Esophagus (tissue), 2 donors: ENCODE measurements around the gene SLC4A4. TPM values are rescaled to one million over a fixed set of nuclear protein-coding genes. Genes with fewer than 3 reads are reported as not detected.

Experiments used
- H3K27ac ChIP-seq, 2 donors: one replicate each; pipeline ENCODE4 v1.5.1; 2013; ENCODE audit warnings: low read depth in 2 of 2, mild to moderate bottlenecking in 2 of 2, inconsistent platforms in 1 of 2, low read length in 1 of 2, moderate library complexity in 1 of 2
- H3K27me3 ChIP-seq, 2 donors: one replicate each; pipeline ENCODE4 v1.6.1; 2013; ENCODE audit warnings: low read length in 2 of 2, control low read depth in 1 of 2, mild to moderate bottlenecking in 1 of 2; ENCODE audit not compliant: insufficient read depth in 2 of 2, control insufficient read depth in 1 of 2
- H3K36me3 ChIP-seq, 2 donors: one replicate each; pipeline ENCODE4 v1.6.1; 2013; ENCODE audit warnings: low read length in 1 of 2; ENCODE audit not compliant: control insufficient read depth in 2 of 2, insufficient read depth in 2 of 2
- H3K4me1 ChIP-seq, 2 donors: one replicate each; pipeline ENCODE4 v1.6.1; 2013; ENCODE audit warnings: low read length in 1 of 2; ENCODE audit not compliant: control insufficient read depth in 2 of 2, insufficient read depth in 2 of 2
- H3K4me3 ChIP-seq, 2 donors: one replicate each; pipeline ENCODE4 v1.5.1; 2013; ENCODE audit warnings: low read length in 2 of 2, mild to moderate bottlenecking in 2 of 2, low read depth in 1 of 2, moderate library complexity in 1 of 2
- H3K9me3 ChIP-seq, 2 donors: one replicate each; pipeline ENCODE4 v1.6.1; 2013; ENCODE audit warnings: mild to moderate bottlenecking in 2 of 2, low read depth in 1 of 2, low read length in 1 of 2, moderate library complexity in 1 of 2; ENCODE audit not compliant: control insufficient read depth in 2 of 2, insufficient read depth in 1 of 2
- WGBS, 2 donors: extraction: QIAGEN DNeasy Blood & Tissue Kit; methylation state at CpG; one replicate each; pipeline ENCODE4 v1.1.7; 2013; 5-methylcytosine and 5-hydroxymethylcytosine counted together
- polyA plus RNA-seq, 2 donors: library from polyadenylated mRNA; stranded (reverse); fragments of 200-250 nt; gene quantifications; one replicate each; pipeline ENCODE4 v1.2.3, GENCODE V29; 2013
- donor health status: healthy with polysubstance abuse.
- donor health status: Bipolar disorder and iron deficiency.

The SLC4A4 gene
- polyA plus RNA-seq, 2 donors = 0.39 to 0.75 TPM

GRCh38 chr4:71449040-71449439, 110.2 kb downstream of the SLC4A4 start:
- Histone ChIP-seq H3K4me1 (no peaks in the 10 kb centered on the region), H3K36me3 (no peaks in the 10 kb centered on the region), H3K27me3 (no peaks in the 10 kb centered on the region), H3K4me3 (no peak overlapping the region), H3K9me3 (no peaks in the 10 kb centered on the region), H3K27ac (no peak overlapping the region)
- 48 to 64% methylated on average over 2 of the region's 2 CpGs for WGBS, 2 donors

GRCh38 chr4:71449878-71450277, 111.1 kb downstream of the SLC4A4 start:
- H3K4me3 ChIP-seq = no peak overlapping the region
- H3K9me3 ChIP-seq = no peaks in the 10 kb centered on the region
- WGBS, 2 donors = 49 to 54% methylated on average over 3 of the region's 3 CpGs
- H3K4me1 ChIP-seq = no peaks in the 10 kb centered on the region
- no peaks in the 10 kb centered on the region for H3K27me3 ChIP-seq
- no peaks in the 10 kb centered on the region for H3K36me3 ChIP-seq
- H3K27ac ChIP-seq = no peak overlapping the region

GRCh38 chr4:71453531-71453930, 114.7 kb downstream of the SLC4A4 start:
- Histone ChIP-seq H3K36me3 (no peaks in the 10 kb centered on the region), H3K4me1 (no peaks in the 10 kb centered on the region), H3K4me3 (no peak overlapping the region), H3K27me3 (no peaks in the 10 kb centered on the region), H3K9me3 (no peaks in the 10 kb centered on the region), H3K27ac (no peak overlapping the region)
- WGBS, 2 donors = 80 to 81% methylated on average over 4 of the region's 4 CpGs

- WGBS, 2 donors = 11 to 27% methylated on average over 1 of the region's 1 CpG
- Histone ChIP-seq H3K4me1 (no peaks in the 10 kb centered on the region), H3K9me3 (no peaks in the 10 kb centered on the region), H3K27me3 (no peaks in the 10 kb centered on the region), H3K4me3 (no peak overlapping the region), H3K36me3 (no peaks in the 10 kb centered on the region), H3K27ac (no peak overlapping the region)
These were observed 118.0 kb downstream of the SLC4A4 start for GRCh38 chr4:71456841-71457240.

GRCh38 chr4:71460371-71460770, 121.6 kb downstream of the SLC4A4 start:
- Histone ChIP-seq H3K4me3 (no peak overlapping the region), H3K4me1 (no peaks in the 10 kb centered on the region), H3K27me3 (no peaks in the 10 kb centered on the region), H3K36me3 (no peaks in the 10 kb centered on the region), H3K27ac (no peak overlapping the region), H3K9me3 (no peaks in the 10 kb centered on the region)
- WGBS, 2 donors = 41 to 43% methylated on average over 4 of the region's 4 CpGs

GRCh38 chr4:71461422-71461821, 122.6 kb downstream of the SLC4A4 start:
- H3K27me3 ChIP-seq = no peaks in the 10 kb centered on the region
- no peak overlapping the region for H3K27ac ChIP-seq
- H3K36me3 ChIP-seq = no peaks in the 10 kb centered on the region
- no peaks in the 10 kb centered on the region for H3K4me1 ChIP-seq
- WGBS, 2 donors = 95 to 96% methylated on average over 4 of the region's 4 CpGs
- H3K9me3 ChIP-seq = no peaks in the 10 kb centered on the region
- no peak overlapping the region for H3K4me3 ChIP-seq

- Histone ChIP-seq H3K27me3 (no peaks in the 10 kb centered on the region), H3K4me3 (no peak overlapping the region), H3K9me3 (no peaks in the 10 kb centered on the region), H3K36me3 (no peaks in the 10 kb centered on the region), H3K27ac (no peak overlapping the region), H3K4me1 (no peaks in the 10 kb centered on the region)
- WGBS, 2 donors = 84 to 93% methylated on average over 3 of the region's 3 CpGs
These were observed 128.0 kb downstream of the SLC4A4 start for GRCh38 chr4:71466775-71467174.

GRCh38 chr4:71468116-71468710, 129.4 kb downstream of the SLC4A4 start:
- Histone ChIP-seq H3K36me3 (no peaks in the 10 kb centered on the region), H3K4me1 (no peaks in the 10 kb centered on the region), H3K4me3 (no peak overlapping the region), H3K27ac (no peak overlapping the region), H3K9me3 (no peaks in the 10 kb centered on the region), H3K27me3 (no peaks in the 10 kb centered on the region)
- 55 to 58% methylated on average over 2 of the region's 2 CpGs for WGBS, 2 donors

GRCh38 chr4:71469541-71469940, 130.7 kb downstream of the SLC4A4 start:
- Histone ChIP-seq H3K4me3 (no peak overlapping the region), H3K9me3 (no peaks in the 10 kb centered on the region), H3K27ac (no peak overlapping the region), H3K27me3 (no peaks in the 10 kb centered on the region), H3K4me1 (no peaks in the 10 kb centered on the region), H3K36me3 (no peaks in the 10 kb centered on the region)

- no peak overlapping the region for H3K4me3 ChIP-seq
- no peaks in the 10 kb centered on the region for H3K36me3 ChIP-seq
- H3K27ac ChIP-seq = no peak overlapping the region
- no peaks in the 10 kb centered on the region for H3K27me3 ChIP-seq
- H3K9me3 ChIP-seq = no peaks in the 10 kb centered on the region
- H3K4me1 ChIP-seq = no peaks in the 10 kb centered on the region
These were observed 131.7 kb downstream of the SLC4A4 start for GRCh38 chr4:71470524-71470923.
